HepG2 (cell line): Measurements from ENCODE around the gene VSIR.

Experiments used
- CBX5 ChIP-seq: sonication (generic); formaldehyde crosslinking; IDR thresholded peaks from 2 replicates; pipeline ENCODE4 v1.4.0; 2020; ENCODE audit warnings: missing genetic modification reagents, borderline replicate concordance
- TAF1 ChIP-seq: sonication (generic); formaldehyde crosslinking; IDR thresholded peaks from 2 replicates; pipeline ENCODE4 v1.4.0; 2020; ENCODE audit warnings: missing genetic modification reagents
- TOPORS ChIP-seq: sonication (generic); formaldehyde crosslinking; IDR thresholded peaks from 2 replicates; pipeline ENCODE4 v1.8.0; 2023; ENCODE audit warnings: mild to moderate bottlenecking, missing genetic modification reagents
- ZNF749 ChIP-seq: sonication (generic); formaldehyde crosslinking; IDR thresholded peaks from 2 replicates; pipeline ENCODE4 v1.8.0; 2022; ENCODE audit warnings: mild to moderate bottlenecking, missing genetic modification reagents, moderate library complexity, borderline replicate concordance
- TF ChIP-seq, protein P1 (sequence below): IDR thresholded peaks from 2 replicates; pipeline ENCODE4 v1.6.1; 2016; ENCODE audit warnings: low read depth, borderline replicate concordance
- TF ChIP-seq, protein P2 (sequence below): sonication (generic); formaldehyde crosslinking; IDR thresholded peaks from 2 replicates; pipeline ENCODE4 v1.9.0; 2021; ENCODE audit warnings: mild to moderate bottlenecking, missing genetic modification reagents
- TF ChIP-seq, protein P3 (sequence below): IDR thresholded peaks from 2 replicates; pipeline ENCODE4 v1.6.1; 2018; ENCODE audit warnings: missing genetic modification reagents, mild to moderate bottlenecking, missing compliant biosample characterization
- TF ChIP-seq, protein P4 (sequence below), 2 experiments: IDR thresholded peaks; 2 replicates each; pipeline ENCODE4 v1.6.1; 2011 to 2012; ENCODE audit warnings: low read length in 2 of 2, borderline replicate concordance in 1 of 2, low read depth in 1 of 2, mild to moderate bottlenecking in 1 of 2, moderate library complexity in 1 of 2

DNA sequence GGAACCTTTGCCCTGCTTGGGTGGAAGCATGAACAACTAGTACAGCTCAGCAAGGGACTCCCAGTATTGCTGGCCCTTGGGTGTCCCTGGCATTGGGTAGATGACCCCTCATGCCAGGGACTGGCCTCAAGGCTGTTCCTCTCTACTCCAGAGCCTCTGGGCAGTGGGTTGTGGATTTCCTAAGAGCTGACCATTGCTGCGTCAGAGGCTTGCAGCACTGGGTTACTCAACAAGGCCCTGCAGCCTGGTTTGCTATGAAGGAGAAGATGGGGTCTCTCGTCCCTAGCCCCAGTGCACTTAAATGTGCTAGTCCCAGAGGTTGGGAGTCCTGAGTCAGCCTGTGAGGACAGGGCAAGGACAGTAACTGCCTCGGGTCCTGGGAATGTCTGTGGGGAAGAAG is 2.5 kb downstream of the VSIR start:
- TF ChIP-seq, protein P1, sequence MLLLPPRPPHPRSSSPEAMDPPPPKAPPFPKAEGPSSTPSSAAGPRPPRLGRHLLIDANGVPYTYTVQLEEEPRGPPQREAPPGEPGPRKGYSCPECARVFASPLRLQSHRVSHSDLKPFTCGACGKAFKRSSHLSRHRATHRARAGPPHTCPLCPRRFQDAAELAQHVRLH: no peak
- TF ChIP-seq, protein P2, sequence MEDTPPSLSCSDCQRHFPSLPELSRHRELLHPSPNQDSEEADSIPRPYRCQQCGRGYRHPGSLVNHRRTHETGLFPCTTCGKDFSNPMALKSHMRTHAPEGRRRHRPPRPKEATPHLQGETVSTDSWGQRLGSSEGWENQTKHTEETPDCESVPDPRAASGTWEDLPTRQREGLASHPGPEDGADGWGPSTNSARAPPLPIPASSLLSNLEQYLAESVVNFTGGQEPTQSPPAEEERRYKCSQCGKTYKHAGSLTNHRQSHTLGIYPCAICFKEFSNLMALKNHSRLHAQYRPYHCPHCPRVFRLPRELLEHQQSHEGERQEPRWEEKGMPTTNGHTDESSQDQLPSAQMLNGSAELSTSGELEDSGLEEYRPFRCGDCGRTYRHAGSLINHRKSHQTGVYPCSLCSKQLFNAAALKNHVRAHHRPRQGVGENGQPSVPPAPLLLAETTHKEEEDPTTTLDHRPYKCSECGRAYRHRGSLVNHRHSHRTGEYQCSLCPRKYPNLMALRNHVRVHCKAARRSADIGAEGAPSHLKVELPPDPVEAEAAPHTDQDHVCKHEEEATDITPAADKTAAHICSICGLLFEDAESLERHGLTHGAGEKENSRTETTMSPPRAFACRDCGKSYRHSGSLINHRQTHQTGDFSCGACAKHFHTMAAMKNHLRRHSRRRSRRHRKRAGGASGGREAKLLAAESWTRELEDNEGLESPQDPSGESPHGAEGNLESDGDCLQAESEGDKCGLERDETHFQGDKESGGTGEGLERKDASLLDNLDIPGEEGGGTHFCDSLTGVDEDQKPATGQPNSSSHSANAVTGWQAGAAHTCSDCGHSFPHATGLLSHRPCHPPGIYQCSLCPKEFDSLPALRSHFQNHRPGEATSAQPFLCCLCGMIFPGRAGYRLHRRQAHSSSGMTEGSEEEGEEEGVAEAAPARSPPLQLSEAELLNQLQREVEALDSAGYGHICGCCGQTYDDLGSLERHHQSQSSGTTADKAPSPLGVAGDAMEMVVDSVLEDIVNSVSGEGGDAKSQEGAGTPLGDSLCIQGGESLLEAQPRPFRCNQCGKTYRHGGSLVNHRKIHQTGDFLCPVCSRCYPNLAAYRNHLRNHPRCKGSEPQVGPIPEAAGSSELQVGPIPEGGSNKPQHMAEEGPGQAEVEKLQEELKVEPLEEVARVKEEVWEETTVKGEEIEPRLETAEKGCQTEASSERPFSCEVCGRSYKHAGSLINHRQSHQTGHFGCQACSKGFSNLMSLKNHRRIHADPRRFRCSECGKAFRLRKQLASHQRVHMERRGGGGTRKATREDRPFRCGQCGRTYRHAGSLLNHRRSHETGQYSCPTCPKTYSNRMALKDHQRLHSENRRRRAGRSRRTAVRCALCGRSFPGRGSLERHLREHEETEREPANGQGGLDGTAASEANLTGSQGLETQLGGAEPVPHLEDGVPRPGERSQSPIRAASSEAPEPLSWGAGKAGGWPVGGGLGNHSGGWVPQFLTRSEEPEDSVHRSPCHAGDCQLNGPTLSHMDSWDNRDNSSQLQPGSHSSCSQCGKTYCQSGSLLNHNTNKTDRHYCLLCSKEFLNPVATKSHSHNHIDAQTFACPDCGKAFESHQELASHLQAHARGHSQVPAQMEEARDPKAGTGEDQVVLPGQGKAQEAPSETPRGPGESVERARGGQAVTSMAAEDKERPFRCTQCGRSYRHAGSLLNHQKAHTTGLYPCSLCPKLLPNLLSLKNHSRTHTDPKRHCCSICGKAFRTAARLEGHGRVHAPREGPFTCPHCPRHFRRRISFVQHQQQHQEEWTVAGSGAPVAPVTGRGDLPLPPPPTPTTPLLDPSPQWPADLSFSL (CRISPR knock-in tag): no peak
- TF ChIP-seq, protein P3, sequence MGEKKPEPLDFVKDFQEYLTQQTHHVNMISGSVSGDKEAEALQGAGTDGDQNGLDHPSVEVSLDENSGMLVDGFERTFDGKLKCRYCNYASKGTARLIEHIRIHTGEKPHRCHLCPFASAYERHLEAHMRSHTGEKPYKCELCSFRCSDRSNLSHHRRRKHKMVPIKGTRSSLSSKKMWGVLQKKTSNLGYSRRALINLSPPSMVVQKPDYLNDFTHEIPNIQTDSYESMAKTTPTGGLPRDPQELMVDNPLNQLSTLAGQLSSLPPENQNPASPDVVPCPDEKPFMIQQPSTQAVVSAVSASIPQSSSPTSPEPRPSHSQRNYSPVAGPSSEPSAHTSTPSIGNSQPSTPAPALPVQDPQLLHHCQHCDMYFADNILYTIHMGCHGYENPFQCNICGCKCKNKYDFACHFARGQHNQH: no peak
- TF ChIP-seq CBX5 (CRISPR knock-in tag) (no peak), TOPORS (CRISPR knock-in tag) (no peak), ZNF749 (no peak), TAF1 (CRISPR knock-in tag) (no peak)
- TF ChIP-seq, protein P4, sequence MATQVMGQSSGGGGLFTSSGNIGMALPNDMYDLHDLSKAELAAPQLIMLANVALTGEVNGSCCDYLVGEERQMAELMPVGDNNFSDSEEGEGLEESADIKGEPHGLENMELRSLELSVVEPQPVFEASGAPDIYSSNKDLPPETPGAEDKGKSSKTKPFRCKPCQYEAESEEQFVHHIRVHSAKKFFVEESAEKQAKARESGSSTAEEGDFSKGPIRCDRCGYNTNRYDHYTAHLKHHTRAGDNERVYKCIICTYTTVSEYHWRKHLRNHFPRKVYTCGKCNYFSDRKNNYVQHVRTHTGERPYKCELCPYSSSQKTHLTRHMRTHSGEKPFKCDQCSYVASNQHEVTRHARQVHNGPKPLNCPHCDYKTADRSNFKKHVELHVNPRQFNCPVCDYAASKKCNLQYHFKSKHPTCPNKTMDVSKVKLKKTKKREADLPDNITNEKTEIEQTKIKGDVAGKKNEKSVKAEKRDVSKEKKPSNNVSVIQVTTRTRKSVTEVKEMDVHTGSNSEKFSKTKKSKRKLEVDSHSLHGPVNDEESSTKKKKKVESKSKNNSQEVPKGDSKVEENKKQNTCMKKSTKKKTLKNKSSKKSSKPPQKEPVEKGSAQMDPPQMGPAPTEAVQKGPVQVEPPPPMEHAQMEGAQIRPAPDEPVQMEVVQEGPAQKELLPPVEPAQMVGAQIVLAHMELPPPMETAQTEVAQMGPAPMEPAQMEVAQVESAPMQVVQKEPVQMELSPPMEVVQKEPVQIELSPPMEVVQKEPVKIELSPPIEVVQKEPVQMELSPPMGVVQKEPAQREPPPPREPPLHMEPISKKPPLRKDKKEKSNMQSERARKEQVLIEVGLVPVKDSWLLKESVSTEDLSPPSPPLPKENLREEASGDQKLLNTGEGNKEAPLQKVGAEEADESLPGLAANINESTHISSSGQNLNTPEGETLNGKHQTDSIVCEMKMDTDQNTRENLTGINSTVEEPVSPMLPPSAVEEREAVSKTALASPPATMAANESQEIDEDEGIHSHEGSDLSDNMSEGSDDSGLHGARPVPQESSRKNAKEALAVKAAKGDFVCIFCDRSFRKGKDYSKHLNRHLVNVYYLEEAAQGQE (IDR thresholded peaks at IDR 0.05; ENCODE audit: borderline replicate concordance in 1 of 2, low read depth in 1 of 2, low read length in 2 of 2): no peak
